ENCODE results near the gene PDE9A. TPM values are rescaled to one million over a fixed set of nuclear protein-coding genes. Genes with fewer than 3 reads are reported as not detected.
"Not testable (repeated sequence)": the region's sequence is repeated elsewhere in the genome, so short reads cannot be mapped to it uniquely, and the experiment has no call there.

Gene PDE9A
- polyA plus RNA-seq, 2 of the 4 experiments (the other 2 are of a cell fraction), result 1.3 to 3.1 TPM

DNA sequence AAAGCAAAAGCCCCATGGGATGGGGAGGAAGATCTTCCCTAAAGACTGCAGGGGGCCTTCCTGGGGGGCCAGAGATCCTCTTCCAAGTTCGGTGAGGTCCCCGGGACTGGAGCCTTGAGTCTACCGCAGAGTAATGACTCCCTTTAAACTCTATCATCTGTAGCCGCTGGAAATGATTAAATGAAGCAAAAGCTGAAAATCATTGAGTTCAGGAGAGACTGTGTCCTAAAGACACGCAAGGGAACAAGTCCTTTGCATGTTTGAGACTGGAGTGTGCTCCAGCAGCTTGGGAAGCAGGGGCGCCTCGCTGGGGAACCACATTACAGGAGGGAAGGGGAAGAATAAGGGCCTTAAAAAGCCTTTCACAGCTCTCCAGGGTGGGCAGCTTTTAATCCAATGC is 155.8 kb downstream of the PDE9A start:
- H3K27ac ChIP-seq, result no peak overlapping the region
- no peak for FAIRE-seq
- 41% methylated on average over 7 of the region's 7 CpGs for WGBS (ENCODE audit: missing lambda C conversion rate)
- no peaks in the 10 kb centered on the region for H3K4me1 ChIP-seq
- ATAC-seq, result no peak
- CTCF ChIA-PET, result no interaction called here
- no peak overlapping the region for H3K4me2 ChIP-seq
- POLR2A ChIA-PET, result no interaction called here
- no peak for TF ChIP-seq ZNF302 (CRISPR knock-in tag; IDR thresholded peaks at IDR 0.05)
- no peak overlapping the region for H3K4me3 ChIP-seq
- no peak for DNase-seq (ENCODE audit: low read depth in 1 of 2, low spot score in 1 of 2)
- H3K9me3 ChIP-seq, result no peaks in the 10 kb centered on the region

- FAIRE-seq (no peak), DNase-seq (ENCODE audit: low read depth in 1 of 2, low spot score in 1 of 2) (no peak), ATAC-seq (peak in 1 of 2 experiments; percentile 34; a peak in 1 of 6 replicates)
- ChIA-PET CTCF (no interaction called here), POLR2A (no interaction called here)
- H3K4me1 ChIP-seq, result no peaks in the 10 kb centered on the region
- no peak overlapping the region for H3K4me3 ChIP-seq
- 0 out of 3 replicates have a peak, but pooled peaks cover under 1% of the 10 kb centered on the region for H3K9me3 ChIP-seq
- TF ChIP-seq GATA3 (IDR thresholded peaks at IDR 0.05; ENCODE audit: borderline replicate concordance), result no peak
- H3K27ac ChIP-seq, result no peak overlapping the region
- H3K4me2 ChIP-seq, result no peak overlapping the region
- WGBS (ENCODE audit: missing lambda C conversion rate), result 76% methylated on average over 17 of the region's 18 CpGs
These were observed 156.4 kb downstream of the PDE9A start for GRCh38 chr21:42809577-42810475.

- no peak overlapping the region for H3K4me3 ChIP-seq
- FAIRE-seq (no peak), DNase-seq (ENCODE audit: low read depth in 1 of 2, low spot score in 1 of 2) (no peak), ATAC-seq (no peak)
- ChIA-PET POLR2A (no interaction called here), CTCF (interaction anchor here (1.3 kb wide), 1 partner anchor 9 kb away, joined by 3 read pairs; no protein-coding TSS in a partner anchor)
- 31% methylated on average over 6 of the region's 6 CpGs for WGBS (ENCODE audit: missing lambda C conversion rate)
- no peaks in the 10 kb centered on the region for H3K4me1 ChIP-seq
- H3K4me2 ChIP-seq, result no peak overlapping the region
- TF ChIP-seq CHD4 (IDR thresholded peaks at IDR 0.05; ENCODE audit: borderline replicate concordance) (no peak), CHD2 (IDR thresholded peaks at IDR 0.05; ENCODE audit: low read length, partially characterized antibody) (no peak), BHLHE40 (IDR thresholded peaks at IDR 0.05; ENCODE audit: low read depth, low read length) (no peak), ZC3H11A (IDR thresholded peaks at IDR 0.05) (no peak), HEYL (CRISPR knock-in tag; IDR thresholded peaks at IDR 0.05) (no peak), TFCP2L1 (CRISPR knock-in tag; IDR thresholded peaks at IDR 0.05) (no peak), EHMT2 (IDR thresholded peaks at IDR 0.05; ENCODE audit: low read depth) (no peak), ZSCAN20 (CRISPR knock-in tag; IDR thresholded peaks at IDR 0.05) (no peak), ESRRA (IDR thresholded peaks at IDR 0.05; ENCODE audit: borderline replicate concordance, low read length) (no peak), CEBPB (IDR thresholded peaks at IDR 0.05) (no peak), JUNB (IDR thresholded peaks at IDR 0.05) (no peak), KDM1A (IDR thresholded peaks at IDR 0.05; ENCODE audit: low read depth) (no peak)
- H3K9me3 ChIP-seq, result peaks cover 4% of the 10 kb centered on the region; the same call in 1 of the 3 replicates
- H3K27ac ChIP-seq, result no peak overlapping the region
These were observed 158.5 kb downstream of the PDE9A start for GRCh38 chr21:42811960-42812359.

DNA sequence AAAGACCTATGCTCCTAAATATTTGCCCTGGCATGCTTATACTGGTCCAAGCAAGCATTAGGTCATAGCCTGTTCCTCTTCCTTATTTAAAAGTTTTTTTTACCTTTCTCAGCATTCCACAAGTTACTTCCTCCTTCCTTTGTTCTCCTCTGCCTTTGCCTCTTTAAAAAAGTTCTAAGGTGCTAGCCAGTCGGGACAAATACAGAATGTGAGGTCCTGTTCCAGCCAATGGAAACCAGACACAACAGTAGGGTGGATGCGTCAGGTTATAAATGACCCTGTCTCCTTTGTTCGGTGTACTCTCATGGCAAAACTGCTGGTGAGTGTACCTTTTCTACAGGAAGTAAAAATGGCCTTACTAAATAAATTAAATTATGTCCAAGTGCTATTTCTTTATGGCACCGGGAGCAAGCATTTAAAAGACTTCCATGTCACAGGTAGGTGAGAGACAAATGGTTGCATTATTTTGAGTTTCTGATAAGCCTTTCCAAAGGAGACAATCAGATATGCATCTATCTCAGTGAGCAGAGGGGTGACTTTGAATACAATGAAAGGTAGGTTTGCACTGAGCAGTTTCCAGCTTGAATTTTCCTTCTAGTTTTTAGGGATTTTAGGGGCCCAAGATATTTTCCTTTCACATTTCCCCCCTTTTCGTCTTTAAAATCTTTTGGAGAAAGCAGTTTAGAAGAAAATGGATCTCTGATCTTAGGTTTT is 159.3 kb downstream of the PDE9A start:
- POLR2A ChIA-PET; DNase-seq (ENCODE audit: low read depth in 1 of 2, low spot score in 1 of 2); H3K27ac ChIP-seq; H3K4me3 ChIP-seq; H3K4me2 ChIP-seq; ATAC-seq; H3K4me1 ChIP-seq; H3K9me3 ChIP-seq; FAIRE-seq: not testable (repeated sequence)
- CTCF ChIA-PET, result interaction anchor here (2.5 kb wide), 1 partner anchor 219 kb away, joined by 7 read pairs; no protein-coding TSS in a partner anchor
- WGBS (ENCODE audit: missing lambda C conversion rate), result 31% methylated on average over 5 of the region's 5 CpGs

- no peak for DNase-seq (ENCODE audit: low read depth in 1 of 2, low spot score in 1 of 2)
- Histone ChIP-seq H3K9me3 (peaks cover 4% of the 10 kb centered on the region; the same call in 1 of the 3 replicates), H3K4me2 (no peak overlapping the region), H3K27ac (no peak overlapping the region), H3K4me1 (no peaks in the 10 kb centered on the region), H3K4me3 (no peak overlapping the region)
- TF ChIP-seq ZFP36 (IDR thresholded peaks at IDR 0.05; ENCODE audit: borderline replicate concordance, partially characterized antibody), result peak; percentile 75
- no peak for TF ChIP-seq GATA3 (IDR thresholded peaks at IDR 0.05; ENCODE audit: borderline replicate concordance)
- ATAC-seq, result no peak
- ChIA-PET CTCF (interaction anchor here (2.5 kb wide), 1 partner anchor 222 kb away, joined by 7 read pairs; no protein-coding TSS in a partner anchor), POLR2A (no interaction called here)
- 12% methylated on average over 1 of the region's 1 CpG for WGBS (ENCODE audit: missing lambda C conversion rate)
- FAIRE-seq, result no peak
These were observed 161.8 kb downstream of the PDE9A start for GRCh38 chr21:42815217-42815616.

Data from A549 (cell line).